IPS-18c (cell line): ENCODE data around the gene HOXC9.

Experiments
- H3K4me3 ChIP-seq: 2 replicates; pipeline ENCODE4 v1.7.0; 2013; ENCODE audit warnings: low read depth, mild to moderate bottlenecking, low read length, moderate library complexity; ENCODE audit not compliant: insufficient read depth
- H3K9me3 ChIP-seq: one replicate; pipeline ENCODE4 v1.6.1; 2013; ENCODE audit warnings: mild to moderate bottlenecking, low read length, moderate library complexity; ENCODE audit not compliant: control insufficient read depth, insufficient read depth

Gene HOXC9

GRCh38 chr12:54045401-54045800 is 45.4 kb downstream of the HOXC9 start:
- Histone ChIP-seq H3K4me3 (no peak overlapping the region), H3K9me3 (peaks cover 2% of the 10 kb centered on the region)

- H3K4me3 ChIP-seq = no peak overlapping the region
- peaks cover 2% of the 10 kb centered on the region for H3K9me3 ChIP-seq
Measured at GRCh38 chr12:54045868-54046521, 46.0 kb downstream of the HOXC9 start.

- Histone ChIP-seq H3K4me3 (no peak overlapping the region), H3K9me3 (peaks cover 2% of the 10 kb centered on the region)
Measured at GRCh38 chr12:54046809-54047159, 46.8 kb downstream of the HOXC9 start.

DNA sequence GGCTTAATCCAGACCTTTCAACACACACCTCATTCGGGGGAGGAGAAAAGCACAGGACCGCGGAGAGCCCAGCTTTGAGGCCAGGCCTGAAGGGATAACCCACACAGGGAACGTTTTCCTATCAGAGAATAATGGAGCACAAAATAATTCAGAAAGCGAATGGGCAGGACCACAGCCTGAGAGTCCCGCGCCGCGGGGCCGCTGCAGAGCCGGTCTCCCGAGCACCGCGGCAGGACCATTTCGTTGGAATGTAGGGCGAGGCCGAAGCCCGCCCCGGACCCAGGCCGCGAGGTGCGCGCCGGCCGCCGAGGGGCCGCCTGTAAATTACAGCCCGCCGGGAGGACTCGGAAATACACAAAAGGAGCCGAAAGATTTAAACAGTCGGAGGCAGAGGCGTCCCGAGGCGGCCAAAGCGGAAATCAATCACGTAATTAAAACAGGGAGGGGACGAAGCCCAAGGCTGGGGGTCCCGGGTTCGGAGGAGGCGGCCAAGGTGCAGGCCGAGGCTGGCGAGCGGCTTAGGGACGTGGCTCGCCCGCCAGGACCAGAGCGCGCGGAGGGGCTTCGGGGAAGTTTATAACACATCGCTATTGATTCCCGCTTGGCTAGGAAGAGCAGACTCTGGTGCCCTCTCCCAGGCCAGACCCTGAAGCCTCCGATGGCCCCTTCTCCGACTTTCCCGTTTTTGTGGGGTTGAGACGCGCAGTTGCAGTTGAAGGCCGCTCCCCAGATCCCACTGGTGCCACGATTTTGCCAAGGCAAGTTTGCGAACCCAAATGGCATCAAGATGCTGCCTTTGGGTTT is 47.4 kb downstream of the HOXC9 start:
- Histone ChIP-seq H3K4me3 (no peak overlapping the region), H3K9me3 (peaks cover 2% of the 10 kb centered on the region)

GRCh38 chr12:54047964-54048303 is 48.0 kb downstream of the HOXC9 start:
- no peak overlapping the region for H3K4me3 ChIP-seq
- no peaks in the 10 kb centered on the region for H3K9me3 ChIP-seq

DNA sequence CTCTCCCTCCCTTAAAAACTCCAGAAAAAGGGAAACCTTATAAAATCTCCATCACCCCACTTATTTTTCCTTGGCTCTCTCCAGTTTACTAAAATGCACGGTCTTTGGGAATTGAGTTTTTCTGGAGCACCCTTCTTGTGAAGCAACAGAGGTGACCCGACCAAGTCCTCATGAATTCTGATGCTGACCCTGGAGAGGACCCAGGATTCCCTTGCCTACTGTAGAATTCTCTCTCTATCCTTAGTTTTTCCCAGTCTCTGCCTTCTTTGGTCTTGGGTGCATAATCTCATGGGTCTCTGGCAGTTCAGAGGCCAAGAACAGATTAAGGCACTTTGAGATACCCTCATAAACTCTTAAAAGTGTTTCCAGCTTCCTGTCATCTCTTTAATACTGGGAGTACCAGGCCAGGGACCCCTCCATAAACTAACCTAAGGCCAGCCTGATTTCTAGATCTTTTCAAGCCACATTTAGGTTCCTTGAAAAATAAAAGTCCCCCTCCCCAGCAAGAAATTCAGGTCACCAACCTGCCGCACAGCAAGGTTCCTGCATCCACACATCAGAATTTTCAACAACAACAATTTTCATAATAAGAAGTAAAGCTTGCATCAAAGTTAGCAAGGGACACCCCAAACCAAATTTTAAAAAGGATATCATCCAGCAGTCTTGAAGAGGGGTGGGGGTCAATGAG is 48.6 kb downstream of the HOXC9 start:
- Histone ChIP-seq H3K9me3 (no peaks in the 10 kb centered on the region), H3K4me3 (no peak overlapping the region)

DNA sequence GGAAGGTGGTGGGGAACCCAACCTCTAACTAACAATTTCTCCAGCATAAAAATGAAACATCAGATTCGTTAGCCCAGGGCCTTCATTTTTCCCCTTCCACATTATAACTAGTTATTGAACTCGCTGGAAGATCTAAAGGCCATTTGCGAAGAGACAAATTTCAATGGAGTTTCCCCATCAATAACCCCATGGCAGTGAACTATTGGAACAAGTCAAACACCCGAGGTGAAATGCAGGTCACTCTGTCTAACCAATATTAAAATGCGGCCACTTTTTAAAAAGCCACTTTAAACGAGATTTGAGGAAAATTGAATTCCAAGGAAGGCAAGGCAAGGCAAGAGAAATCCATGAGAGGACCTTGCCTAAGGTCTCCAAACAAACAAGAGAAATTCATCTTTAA is 49.1 kb downstream of the HOXC9 start:
- no peak overlapping the region for H3K4me3 ChIP-seq
- no peaks in the 10 kb centered on the region for H3K9me3 ChIP-seq

- Histone ChIP-seq H3K9me3 (no peaks in the 10 kb centered on the region), H3K4me3 (no peak overlapping the region)
Measured at GRCh38 chr12:54050482-54050810, 50.5 kb downstream of the HOXC9 start.

DNA sequence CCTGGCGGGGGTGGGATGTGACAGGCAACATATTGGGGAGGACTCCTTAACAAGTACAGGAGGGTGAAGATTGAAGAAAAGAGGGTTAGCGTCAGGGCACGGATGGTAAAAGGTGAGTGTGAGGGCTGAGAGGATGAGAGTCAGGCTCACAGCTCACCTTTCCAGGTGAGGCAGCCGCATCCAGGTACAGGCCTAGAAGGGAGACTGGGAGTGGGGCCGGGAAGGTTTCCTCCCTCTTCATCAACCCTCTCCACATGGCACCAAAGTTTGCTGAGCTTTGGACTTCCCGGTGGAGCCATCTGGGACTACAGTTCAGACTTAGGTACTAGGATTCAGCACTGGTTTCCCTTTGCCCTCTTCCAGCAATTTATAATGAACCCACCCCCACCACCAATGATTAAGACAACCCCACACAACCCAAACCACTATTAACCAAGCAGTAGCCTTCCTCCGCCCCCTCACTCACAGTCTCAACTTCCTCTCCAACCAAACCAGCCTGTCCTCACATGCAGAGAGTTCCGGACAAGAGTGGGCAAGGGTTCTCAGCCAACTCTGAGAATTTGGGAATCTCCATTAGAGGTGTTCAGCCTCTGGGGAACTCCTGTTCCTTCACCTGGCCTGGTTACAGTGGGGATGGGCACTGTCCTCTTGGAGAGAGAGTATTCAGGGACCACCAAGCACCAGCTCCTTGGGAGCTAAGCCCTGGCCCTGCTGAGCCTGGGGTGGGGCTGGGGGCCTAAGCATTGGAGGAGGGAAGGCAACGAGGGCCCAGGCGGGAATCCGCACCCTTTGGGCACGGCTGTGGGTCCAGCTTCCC is 51.3 kb downstream of the HOXC9 start:
- Histone ChIP-seq H3K4me3 (no peak overlapping the region), H3K9me3 (no peaks in the 10 kb centered on the region)

GRCh38 chr12:54051874-54052437 is 52.0 kb downstream of the HOXC9 start:
- Histone ChIP-seq H3K4me3 (no peak overlapping the region), H3K9me3 (no peaks in the 10 kb centered on the region)

DNA sequence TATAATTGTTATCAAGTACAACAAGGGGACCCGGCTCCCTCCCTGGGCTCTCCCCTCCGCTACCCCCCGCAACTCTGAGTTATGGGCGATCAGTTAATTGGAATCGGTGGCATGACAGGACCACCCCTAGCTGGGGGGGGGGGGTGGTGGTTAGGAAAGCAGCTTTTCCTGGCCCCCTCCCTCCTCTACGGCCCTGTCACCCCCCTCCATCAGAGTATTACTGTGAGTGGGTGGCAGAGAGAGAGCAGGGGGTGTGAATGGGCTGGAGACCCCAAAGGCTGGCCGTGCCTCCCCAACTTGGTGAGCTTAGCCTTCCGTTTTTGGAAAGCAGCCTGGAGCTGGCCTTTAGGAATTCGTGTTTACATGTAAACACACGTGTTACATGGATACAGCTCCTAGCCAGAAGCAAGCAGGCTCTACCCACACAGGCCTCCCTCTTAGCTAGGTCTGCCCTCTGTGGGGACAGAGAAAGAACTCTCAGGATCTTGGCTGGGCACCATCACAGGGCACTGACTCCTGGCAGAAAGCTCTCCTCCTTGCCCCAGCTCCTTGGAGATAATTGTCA is 52.6 kb downstream of the HOXC9 start:
- no peak overlapping the region for H3K4me3 ChIP-seq
- H3K9me3 ChIP-seq = no peaks in the 10 kb centered on the region
